GM19025 (cell line): Measurements from ENCODE around the gene C3orf18.
"Not testable (repeated sequence)": the region's sequence is repeated elsewhere in the genome, so short reads cannot be mapped to it uniquely, and the experiment has no call there.

Source experiments
- ATAC-seq: cut with Tn5 transposase; IDR thresholded peaks from one replicate; pipeline ENCODE4 v1.9.1; 2021; ENCODE audit warnings: mild to moderate bottlenecking, low read depth, moderate library complexity; ENCODE audit not compliant: unreplicated experiment

Gene C3orf18

GRCh38 chr3:50525987-50526386 is 41.6 kb downstream of the C3orf18 start:
- ATAC-seq = no peak

- ATAC-seq = no peak
Observed at GRCh38 chr3:50525191-50525910, 42.2 kb downstream of the C3orf18 start.

DNA sequence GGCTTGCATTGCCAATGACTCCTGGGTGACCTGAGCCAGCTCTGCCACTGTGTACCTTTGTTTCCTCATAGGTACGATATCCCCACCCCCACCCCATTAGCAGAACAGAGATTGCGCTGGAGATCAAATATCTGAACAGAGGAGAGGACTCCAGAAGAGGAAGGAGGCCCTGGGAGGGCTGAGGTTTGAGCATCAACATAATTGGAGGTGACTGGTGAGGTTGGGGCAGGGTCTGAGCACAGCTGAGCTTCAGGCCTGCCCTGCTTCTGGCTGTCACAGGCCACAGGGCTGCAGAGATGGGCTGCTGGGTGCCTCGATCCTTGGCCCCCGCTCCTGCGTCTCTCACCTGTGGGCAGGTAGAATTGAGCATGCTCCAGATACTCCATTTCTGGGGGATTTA is 42.8 kb downstream of the C3orf18 start:
- no peak for ATAC-seq

GRCh38 chr3:50523279-50523811 is 44.2 kb downstream of the C3orf18 start:
- ATAC-seq = no peak

- ATAC-seq = no peak
Observed at GRCh38 chr3:50521572-50521971, 46.0 kb downstream of the C3orf18 start.

DNA sequence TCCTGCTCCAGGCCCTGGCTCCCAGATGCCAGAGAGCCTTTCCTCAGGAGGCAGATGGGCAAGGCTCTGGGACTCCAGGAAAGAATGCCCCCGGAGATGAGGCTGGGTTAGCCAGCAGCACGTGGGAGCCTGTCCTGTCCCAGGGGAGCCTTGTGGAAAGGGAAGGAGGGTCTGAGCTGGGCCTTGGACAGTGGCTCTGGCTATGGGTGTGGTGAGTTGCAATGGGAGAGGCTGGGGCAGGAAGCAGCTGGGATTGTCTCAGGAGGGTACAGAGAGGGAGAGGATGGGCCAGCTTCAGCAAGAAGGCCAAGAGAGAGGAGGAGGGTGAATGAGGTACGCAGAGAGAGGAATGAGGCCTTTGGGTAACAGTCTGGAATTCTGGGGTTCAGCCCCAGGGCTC is 46.7 kb downstream of the C3orf18 start:
- no peak for ATAC-seq

GRCh38 chr3:50519471-50520089 is 48.0 kb downstream of the C3orf18 start:
- no peak for ATAC-seq

DNA sequence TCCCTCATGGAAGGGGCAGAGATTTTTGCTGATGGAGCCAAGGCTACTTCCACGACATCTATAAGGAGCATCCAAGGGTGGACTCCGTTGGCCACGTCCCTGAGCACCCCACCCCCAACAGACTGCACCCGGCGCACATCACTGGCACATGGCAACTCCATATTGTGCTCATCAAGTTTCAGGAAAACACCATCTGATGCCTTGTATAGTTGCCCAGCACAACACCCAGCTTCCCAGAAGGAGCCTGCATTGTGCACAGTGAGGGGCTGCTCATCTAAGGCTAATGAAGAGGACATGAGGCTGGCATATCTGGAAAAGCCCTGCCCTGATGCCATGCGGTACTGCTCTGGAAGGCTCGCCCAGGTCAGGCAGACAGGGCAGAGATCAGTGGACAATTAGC is 49.1 kb downstream of the C3orf18 start:
- ATAC-seq = no peak

DNA sequence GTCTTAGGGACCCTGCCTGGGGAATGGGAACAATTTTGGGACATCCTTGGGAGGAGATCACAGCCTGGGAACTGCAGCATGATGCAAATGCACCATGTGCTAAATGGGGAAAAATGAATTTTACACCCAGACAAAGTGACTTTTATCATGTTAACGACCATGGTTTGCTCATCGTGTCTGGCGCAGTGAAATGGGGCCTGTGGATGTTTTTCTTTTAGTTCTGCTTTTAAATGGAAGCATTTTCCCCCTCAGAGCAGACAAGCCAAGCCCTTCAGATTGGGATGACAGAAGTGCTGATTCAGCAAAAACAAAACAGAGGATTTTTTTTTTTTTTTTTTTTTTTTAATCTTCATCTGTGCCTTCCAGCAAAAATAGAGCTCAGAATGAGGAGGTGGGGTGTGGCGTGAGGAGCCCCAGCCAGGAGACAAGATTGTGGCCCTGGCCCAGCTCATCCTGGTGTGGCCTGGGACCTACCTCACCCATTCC is 49.8 kb downstream of the C3orf18 start:
- no peak for ATAC-seq

GRCh38 chr3:50516440-50516871 is 51.1 kb downstream of the C3orf18 start:
- no peak for ATAC-seq

GRCh38 chr3:50515565-50516439 is 51.7 kb downstream of the C3orf18 start:
- ATAC-seq = no peak

- not testable (repeated sequence) for ATAC-seq
Observed at GRCh38 chr3:50512908-50513307, 54.6 kb downstream of the C3orf18 start.

- no peak for ATAC-seq
Observed at GRCh38 chr3:50512131-50512530, 55.4 kb downstream of the C3orf18 start.

DNA sequence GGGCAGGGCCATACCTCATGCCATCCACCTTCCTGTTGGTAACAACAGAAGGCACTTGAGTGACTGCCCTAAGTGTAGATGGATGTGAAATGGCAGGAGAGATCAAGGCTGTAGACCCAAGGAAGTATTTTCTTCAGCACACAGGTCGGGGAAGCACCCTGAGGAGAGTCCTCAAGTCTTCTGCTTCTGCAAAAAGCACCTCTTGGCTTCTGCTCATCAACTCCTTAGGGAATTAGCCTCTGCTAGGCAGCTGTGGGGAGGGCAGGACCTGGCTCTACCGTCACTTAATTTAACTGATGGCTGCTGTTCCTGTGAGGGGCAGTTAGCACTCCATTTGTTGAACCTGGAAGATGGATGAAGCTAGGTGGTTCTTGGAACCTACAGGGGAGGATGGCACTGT is 57.2 kb downstream of the C3orf18 start:
- ATAC-seq = no peak

- no peak for ATAC-seq
Observed at GRCh38 chr3:50509715-50510114, 57.8 kb downstream of the C3orf18 start.

DNA sequence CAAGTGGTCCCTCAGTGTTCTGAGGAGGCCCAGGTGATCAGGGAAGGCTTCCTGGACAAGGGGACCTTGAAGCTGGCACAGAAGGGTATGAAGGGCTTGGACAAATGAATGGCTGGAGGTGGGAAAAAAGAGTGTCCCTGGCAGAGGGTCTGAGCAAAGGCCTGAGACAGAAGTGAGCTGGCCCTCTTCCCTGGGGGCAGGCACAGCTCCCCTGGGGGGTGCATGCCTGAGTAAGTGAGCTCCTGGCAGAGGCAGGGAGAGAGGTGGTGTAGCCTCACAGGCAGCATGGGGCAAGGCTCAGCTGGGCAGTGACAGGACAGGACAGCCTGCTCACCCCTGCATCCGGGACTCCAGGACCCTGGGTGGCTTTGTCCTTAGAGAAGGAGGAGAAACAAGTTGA is 58.7 kb downstream of the C3orf18 start:
- ATAC-seq = no peak
